ENCODE data around the gene USP21. TPM values are rescaled to one million over a fixed set of nuclear protein-coding genes. Genes with fewer than 3 reads are reported as not detected.
A peak's percentile ranks its signal among the peaks of the same experiment; 100 is the strongest.

Gene USP21
- total and polyA plus RNA-seq, 9 of the 15 experiments (the other 6 are each of a cell fraction or from before 2014, with no cell fraction given): 4.9 to 52.4 (median 21.6) TPM

GRCh38 chr1:161182214-161182613 lies 22.9 kb downstream of the USP21 start (continued):
- TF ChIP-seq ZNF592 (IDR thresholded peaks at IDR 0.05) (0 out of 2 replicates have a peak, but pooled peaks have one; percentile 18), DMBX1 (CRISPR knock-in tag; IDR thresholded peaks at IDR 0.05; ENCODE audit: borderline replicate concordance) (no peak), REST (IDR thresholded peaks at IDR 0.05; ENCODE audit: borderline replicate concordance) (no peak), REST (CRISPR knock-in tag; IDR thresholded peaks at IDR 0.05; ENCODE audit: low read depth) (no peak), SP2 (IDR thresholded peaks at IDR 0.05; ENCODE audit: extremely low read depth, low read depth, low read length, poor library complexity, severe bottlenecking) (no peak), FOSL1 (tag; conservative IDR thresholded peaks at IDR 0.05) (peak; percentile 80), STAG1 (CRISPR knock-in tag; IDR thresholded peaks at IDR 0.05; ENCODE audit: borderline replicate concordance) (no peak), ZNF24 (IDR thresholded peaks at IDR 0.05) (no peak), RFX7 (CRISPR knock-in tag; IDR thresholded peaks at IDR 0.05) (no peak), ZBTB5 (IDR thresholded peaks at IDR 0.05) (no peak), NR2C2 (CRISPR knock-in tag; IDR thresholded peaks at IDR 0.05) (no peak), NR2C2 (tag; IDR thresholded peaks at IDR 0.05) (no peak), THRB (CRISPR knock-in tag; conservative IDR thresholded peaks at IDR 0.05) (no peak)
